Measurements from ENCODE around the gene TENT4A. TPM values are rescaled to one million over a fixed set of nuclear protein-coding genes. Genes with fewer than 3 reads are reported as not detected.

Gene TENT4A
- total and polyA plus RNA-seq, 2 experiments from 2014 or later, result 6.8 to 14.1 TPM

DNA sequence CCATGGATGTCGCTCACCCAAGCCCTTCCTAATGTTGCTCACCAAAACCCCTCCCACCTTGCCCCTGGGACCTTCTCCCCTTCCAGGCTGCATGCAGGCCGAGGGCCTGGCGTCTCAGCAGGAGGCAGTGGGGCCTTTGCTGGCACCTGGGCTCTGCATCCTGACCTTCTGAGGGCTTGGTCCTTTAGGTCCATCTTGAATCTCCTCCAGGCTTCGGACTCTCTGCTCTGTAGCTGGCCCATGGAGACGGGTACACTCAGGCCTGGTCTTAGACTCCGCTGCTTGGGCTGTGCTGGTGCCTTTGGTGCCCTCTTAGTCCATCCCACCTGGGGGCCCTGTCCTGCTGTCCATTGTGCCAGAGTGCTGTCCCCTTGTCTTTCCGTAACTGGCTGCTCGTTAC is 14.0 kb downstream of the TENT4A start:
- Histone ChIP-seq H3K9me3 (ENCODE audit: low read depth) (no peaks in the 10 kb centered on the region), H3K79me2 (peaks cover 98% of the 10 kb centered on the region), H2AFZ (no peak overlapping the region), H3K27ac (no peak overlapping the region), H3K4me1 (ENCODE audit: insufficient read depth) (peaks cover 17% of the 10 kb centered on the region), H3K36me3 (replicated peaks; ENCODE audit: insufficient read depth, low read depth) (no peaks in the 10 kb centered on the region), H3K9me2 (replicated peaks; ENCODE audit: insufficient read depth) (no peaks in the 10 kb centered on the region), H3K4me3 (no peak overlapping the region), H3K4me2 (no peak overlapping the region), H4K20me1 (ENCODE audit: insufficient read depth, poor library complexity, severe bottlenecking) (peaks cover 100% of the 10 kb centered on the region), H3K27me3 (no peaks in the 10 kb centered on the region)
- 93% methylated on average over 7 of the region's 8 CpGs for WGBS (ENCODE audit: low lambda C conversion rate, missing lambda C conversion rate)
- TF ChIP-seq, protein P1, sequence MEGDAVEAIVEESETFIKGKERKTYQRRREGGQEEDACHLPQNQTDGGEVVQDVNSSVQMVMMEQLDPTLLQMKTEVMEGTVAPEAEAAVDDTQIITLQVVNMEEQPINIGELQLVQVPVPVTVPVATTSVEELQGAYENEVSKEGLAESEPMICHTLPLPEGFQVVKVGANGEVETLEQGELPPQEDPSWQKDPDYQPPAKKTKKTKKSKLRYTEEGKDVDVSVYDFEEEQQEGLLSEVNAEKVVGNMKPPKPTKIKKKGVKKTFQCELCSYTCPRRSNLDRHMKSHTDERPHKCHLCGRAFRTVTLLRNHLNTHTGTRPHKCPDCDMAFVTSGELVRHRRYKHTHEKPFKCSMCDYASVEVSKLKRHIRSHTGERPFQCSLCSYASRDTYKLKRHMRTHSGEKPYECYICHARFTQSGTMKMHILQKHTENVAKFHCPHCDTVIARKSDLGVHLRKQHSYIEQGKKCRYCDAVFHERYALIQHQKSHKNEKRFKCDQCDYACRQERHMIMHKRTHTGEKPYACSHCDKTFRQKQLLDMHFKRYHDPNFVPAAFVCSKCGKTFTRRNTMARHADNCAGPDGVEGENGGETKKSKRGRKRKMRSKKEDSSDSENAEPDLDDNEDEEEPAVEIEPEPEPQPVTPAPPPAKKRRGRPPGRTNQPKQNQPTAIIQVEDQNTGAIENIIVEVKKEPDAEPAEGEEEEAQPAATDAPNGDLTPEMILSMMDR (IDR thresholded peaks at IDR 0.05; ENCODE audit: poor library complexity), result no peak
- no peak for TF ChIP-seq EZH2phosphoT487 (IDR thresholded peaks at IDR 0.05; ENCODE audit: low read depth, severe bottlenecking, unreplicated experiment)
- no peak for TF ChIP-seq EZH2 (IDR thresholded peaks at IDR 0.05; ENCODE audit: borderline replicate concordance)
- no peak for DNase-seq (ENCODE audit: low spot score)

DNA sequence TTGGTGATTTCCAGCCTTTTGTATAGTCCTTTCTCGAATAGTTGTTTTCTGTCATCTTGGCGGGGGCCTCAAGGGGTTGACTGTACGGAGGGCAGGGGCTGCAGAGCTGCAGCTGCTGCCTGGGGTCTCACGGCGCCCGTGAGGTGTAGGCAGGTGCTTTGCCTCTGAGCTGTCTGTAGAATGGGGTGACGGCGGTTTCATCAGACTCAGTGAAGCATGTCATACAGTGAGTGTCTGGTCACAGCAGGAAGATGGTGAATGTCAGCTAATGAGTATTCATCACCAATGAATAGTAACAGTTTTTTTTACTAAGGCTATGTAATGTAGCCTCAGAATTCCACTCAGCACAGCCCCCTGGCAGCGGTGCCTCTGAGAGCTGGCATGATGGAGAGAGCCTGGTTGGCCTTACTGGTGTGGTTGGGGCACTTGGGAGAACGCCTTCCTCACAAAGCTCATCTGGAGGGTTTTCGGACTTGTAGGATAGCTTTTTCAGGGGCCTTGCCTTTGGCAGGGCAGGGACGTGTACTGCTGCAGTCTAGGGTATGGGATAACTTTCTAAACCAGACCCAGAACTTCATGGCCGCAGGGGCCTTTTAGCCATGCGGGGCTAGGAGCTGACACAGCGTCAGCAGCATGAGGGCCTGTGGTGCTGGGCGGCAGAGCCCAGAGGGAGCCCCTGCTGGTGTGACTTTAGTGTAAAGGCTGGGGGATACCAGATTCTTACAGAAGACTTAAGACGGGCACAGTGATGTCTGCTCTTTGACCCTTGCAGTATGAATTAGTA is 15.0 kb downstream of the TENT4A start:
- Histone ChIP-seq H3K27me3 (no peaks in the 10 kb centered on the region), H3K9me3 (ENCODE audit: low read depth) (no peaks in the 10 kb centered on the region), H2AFZ (no peak overlapping the region), H3K36me3 (replicated peaks; ENCODE audit: insufficient read depth, low read depth) (no peaks in the 10 kb centered on the region), H3K9me2 (replicated peaks; ENCODE audit: insufficient read depth) (no peaks in the 10 kb centered on the region), H3K4me1 (ENCODE audit: insufficient read depth) (peaks cover 17% of the 10 kb centered on the region), H3K79me2 (peaks cover 98% of the 10 kb centered on the region), H3K4me3 (no peak overlapping the region), H3K27ac (no peak overlapping the region), H4K20me1 (ENCODE audit: insufficient read depth, poor library complexity, severe bottlenecking) (peaks cover 100% of the 10 kb centered on the region), H3K4me2 (no peak overlapping the region)
- WGBS (ENCODE audit: low lambda C conversion rate, missing lambda C conversion rate), result 90% methylated on average over 17 of the region's 17 CpGs
- TF ChIP-seq, protein P1 (IDR thresholded peaks at IDR 0.05; ENCODE audit: poor library complexity), result no peak
- TF ChIP-seq EZH2phosphoT487 (IDR thresholded peaks at IDR 0.05; ENCODE audit: low read depth, severe bottlenecking, unreplicated experiment) (no peak), EZH2 (IDR thresholded peaks at IDR 0.05; ENCODE audit: borderline replicate concordance) (no peak)
- no peak for DNase-seq (ENCODE audit: low spot score)

GRCh38 chr5:6728795-6729183 is 15.6 kb downstream of the TENT4A start:
- no peak overlapping the region for H2AFZ ChIP-seq
- WGBS (ENCODE audit: low lambda C conversion rate, missing lambda C conversion rate), result 95% methylated on average over 1 of the region's 1 CpG
- H3K9me2 ChIP-seq (replicated peaks; ENCODE audit: insufficient read depth), result no peaks in the 10 kb centered on the region
- no peak for DNase-seq (ENCODE audit: low spot score)
- peaks cover 100% of the 10 kb centered on the region for H4K20me1 ChIP-seq (ENCODE audit: insufficient read depth, poor library complexity, severe bottlenecking)
- H3K36me3 ChIP-seq (replicated peaks; ENCODE audit: insufficient read depth, low read depth), result no peaks in the 10 kb centered on the region
- no peak overlapping the region for H3K4me3 ChIP-seq
- H3K27ac ChIP-seq, result no peak overlapping the region
- H3K9me3 ChIP-seq (ENCODE audit: low read depth), result no peaks in the 10 kb centered on the region
- TF ChIP-seq, protein P1 (IDR thresholded peaks at IDR 0.05; ENCODE audit: poor library complexity), result no peak
- no peak for TF ChIP-seq EZH2phosphoT487 (IDR thresholded peaks at IDR 0.05; ENCODE audit: low read depth, severe bottlenecking, unreplicated experiment)
- no peak for TF ChIP-seq EZH2 (IDR thresholded peaks at IDR 0.05; ENCODE audit: borderline replicate concordance)
- H3K4me2 ChIP-seq, result no peak overlapping the region
- H3K4me1 ChIP-seq (ENCODE audit: insufficient read depth), result peaks cover 17% of the 10 kb centered on the region
- no peaks in the 10 kb centered on the region for H3K27me3 ChIP-seq
- peaks cover 98% of the 10 kb centered on the region for H3K79me2 ChIP-seq

Measured in hepatocyte (in vitro differentiated cells).